A549 (cell line): Measurements from ENCODE around the gene OR6K6. TPM values are rescaled to one million over a fixed set of nuclear protein-coding genes. Genes with fewer than 3 reads are reported as not detected.

Source experiments
- ATAC-seq, 2 experiments: fragments of 200-7000 bp in 1 of 2; fragments of >200 bp in 1 of 2; cut with Nextera tagmentation in 1 of 2; cut with Tn5 transposase in 1 of 2; 3 replicates each; pipeline versions ENCODE4 v1.8.0 to v1.9.1; 2018 to 2020; ENCODE audit warnings: mild to moderate bottlenecking in 1 of 2, moderate library complexity in 1 of 2
- CTCF ChIA-PET: fragments of 300-600 bp; sonication (Branson Sonifier 250); formaldehyde crosslinking; extraction: SDS; loops from one replicate; lab custom pipeline; 2021; ENCODE audit warnings: antibody characterized with exemption, inconsistent platforms; lab: Yijun Ruan, JAX
- POLR2A ChIA-PET: fragments of 350-600 bp; formaldehyde crosslinking; extraction: SDS; loops from one replicate; lab custom pipeline; 2021; ENCODE audit warnings: antibody characterized with exemption, inconsistent platforms; lab: Yijun Ruan, JAX
- DNase-seq, 2 experiments: peaks; one replicate each; pipeline versions ENCODE4 v3.0.0 to v3.0.0-alpha.2; 2011 to 2016; ENCODE audit warnings: low read depth in 1 of 2, low spot score in 1 of 2
- FAIRE-seq: peaks from 2 replicates; lab custom pipeline; 2011; peaks lifted over from hg19 to GRCh38; lab: Jason Lieb, UNC
- H3K27ac ChIP-seq, 2 experiments: fragments of >200 bp; sonication (Bioruptor Twin); formaldehyde crosslinking; 3 replicates each; pipeline ENCODE4 v1.5.1; 2016 to 2017
- H3K4me1 ChIP-seq: fragments of >200 bp; sonication (Bioruptor Twin); formaldehyde crosslinking; 3 replicates; pipeline ENCODE4 v1.6.1; 2016
- H3K4me2 ChIP-seq: fragments of >200 bp; sonication (Bioruptor Twin); formaldehyde crosslinking; 3 replicates; pipeline ENCODE4 v1.6.1; 2016
- H3K4me3 ChIP-seq: fragments of >200 bp; sonication (Bioruptor Twin); formaldehyde crosslinking; 3 replicates; pipeline ENCODE4 v1.5.1; 2016
- H3K9me3 ChIP-seq: fragments of >200 bp; sonication (Bioruptor Twin); formaldehyde crosslinking; 3 replicates; pipeline ENCODE4 v1.6.1; 2016
- CBX2 ChIP-seq: fragments of 200-600 bp; sonication (generic); IDR thresholded peaks from 2 replicates; pipeline ENCODE4 v1.6.1; 2016; ENCODE audit warnings: low read depth, mild to moderate bottlenecking, borderline replicate concordance
- CEBPB ChIP-seq, 2 experiments: fragments of >200 bp in 1 of 2; sonication (Bioruptor Twin) in 1 of 2; formaldehyde crosslinking in 1 of 2; IDR thresholded peaks; 2 replicates each; pipeline ENCODE4 v1.6.1; 2012 to 2016
- CHD2 ChIP-seq: fragments of 150-350 bp; IDR thresholded peaks from 2 replicates; pipeline ENCODE4 v1.6.1; 2014; ENCODE audit warnings: low read length; ENCODE audit not compliant: partially characterized antibody
- CHD4 ChIP-seq: fragments of 200-600 bp; sonication (generic); IDR thresholded peaks from 2 replicates; pipeline ENCODE4 v1.6.1; 2016; ENCODE audit warnings: antibody characterized with exemption, mild to moderate bottlenecking, borderline replicate concordance
- FOSL2 ChIP-seq, 2 experiments: fragments of 450-650 bp in 1 of 2; fragments of >200 bp in 1 of 2; sonication (Bioruptor Twin) in 1 of 2; formaldehyde crosslinking; IDR thresholded peaks; 2 replicates each; pipeline versions ENCODE4 v1.5.0 to v1.6.1; 2016 to 2020; ENCODE audit warnings: mild to moderate bottlenecking in 1 of 2, moderate library complexity in 1 of 2
- HEYL ChIP-seq: fragments of 250-450 bp; sonication (Bioruptor Pico); IDR thresholded peaks from 2 replicates; pipeline ENCODE4 v1.8.0; 2021; ENCODE audit warnings: mild to moderate bottlenecking, moderate library complexity
- JUNB ChIP-seq: fragments of >200 bp; sonication (Bioruptor Twin); formaldehyde crosslinking; IDR thresholded peaks from 2 replicates; pipeline ENCODE4 v1.6.1; 2016
- KDM1A ChIP-seq: fragments of 200-600 bp; sonication (generic); IDR thresholded peaks from 2 replicates; pipeline ENCODE4 v1.6.1; 2016; ENCODE audit warnings: low read depth, mild to moderate bottlenecking
- KDM5A ChIP-seq: fragments of 200-600 bp; sonication (generic); IDR thresholded peaks from 2 replicates; pipeline ENCODE4 v1.6.1; 2016; ENCODE audit warnings: antibody characterized with exemption, mild to moderate bottlenecking
- MAZ ChIP-seq: fragments of 150-350 bp; IDR thresholded peaks from 2 replicates; pipeline ENCODE4 v1.6.1; 2014; ENCODE audit warnings: antibody characterized with exemption, low read depth, low read length, borderline replicate concordance
- NFE2L2 ChIP-seq: fragments of 150-350 bp; conservative IDR thresholded peaks from 2 replicates; pipeline ENCODE4 v1.6.1; 2014; ENCODE audit warnings: low read length
- NPAS2 ChIP-seq: fragments of 250-450 bp; sonication (Bioruptor Pico); IDR thresholded peaks from 2 replicates; pipeline ENCODE4 v1.8.0; 2022; ENCODE audit warnings: mild to moderate bottlenecking, moderate library complexity, borderline replicate concordance
- RAD21 ChIP-seq, 2 experiments: fragments of >200 bp in 1 of 2; sonication (Bioruptor Twin) in 1 of 2; formaldehyde crosslinking in 1 of 2; IDR thresholded peaks in 1 of 2; conservative IDR thresholded peaks in 1 of 2; 2 replicates in 1 of 2; 3 replicates in 1 of 2; pipeline ENCODE4 v1.6.1; 2012 to 2018; ENCODE audit warnings: inconsistent platforms in 1 of 2
- RCOR1 ChIP-seq: fragments of 150-350 bp; IDR thresholded peaks from 2 replicates; pipeline ENCODE4 v1.6.1; 2014; ENCODE audit warnings: antibody characterized with exemption, low read length, low read depth
- RFX5 ChIP-seq: fragments of 450-650 bp; IDR thresholded peaks from 2 replicates; pipeline ENCODE4 v1.7.1; 2014; ENCODE audit warnings: antibody characterized with exemption, mild to moderate bottlenecking, moderate library complexity
- RNF2 ChIP-seq: fragments of 200-600 bp; sonication (generic); IDR thresholded peaks from 2 replicates; pipeline ENCODE4 v1.6.1; 2016; ENCODE audit warnings: low read depth, mild to moderate bottlenecking, antibody characterized with exemption, moderate library complexity, borderline replicate concordance
- SMC3 ChIP-seq: fragments of >200 bp; sonication (Bioruptor Twin); formaldehyde crosslinking; IDR thresholded peaks from 3 replicates; pipeline ENCODE4 v1.6.1; 2018; ENCODE audit warnings: inconsistent platforms
- TFCP2L1 ChIP-seq: fragments of 250-450 bp; sonication (Bioruptor Pico); IDR thresholded peaks from 2 replicates; pipeline ENCODE4 v1.5.0; 2021; ENCODE audit warnings: mild to moderate bottlenecking
- TP53 ChIP-seq: fragments of 250-450 bp; sonication (Bioruptor Pico); IDR thresholded peaks from 2 replicates; pipeline ENCODE4 v1.5.0; 2021; ENCODE audit warnings: mild to moderate bottlenecking, moderate library complexity
- ZC3H11A ChIP-seq: fragments of 450-650 bp; IDR thresholded peaks from 2 replicates; pipeline ENCODE4 v1.6.1; 2014; ENCODE audit warnings: antibody characterized with exemption, mild to moderate bottlenecking
- ZFP36 ChIP-seq: fragments of 450-650 bp; IDR thresholded peaks from 2 replicates; pipeline ENCODE4 v1.6.1; 2014; ENCODE audit warnings: borderline replicate concordance; ENCODE audit not compliant: partially characterized antibody
- WGBS: methylation state at CpG from one replicate; pipeline ENCODE4 v1.1.6; 2017; ENCODE audit errors: missing lambda C conversion rate; 5-methylcytosine and 5-hydroxymethylcytosine counted together
- polyA plus RNA-seq, 4 experiments: library from polyadenylated mRNA; depleted of rRNA in 3 of 4; stranded (reverse); fragments of >200 nt; fragmentation: RNase III in 1 of 4; extraction: RNeasy Plus Mini Kit Qiagen cat#74134 plus additional on column Dnase treatment in 1 of 4; gene quantifications; 2 replicates in 3 of 4; 3 replicates in 1 of 4; pipeline ENCODE4 v1.2.3, GENCODE V29; 2011 to 2017
- TF ChIP-seq, protein P1 (sequence below): fragments of >200 bp; sonication (Bioruptor Twin); formaldehyde crosslinking; IDR thresholded peaks from 2 replicates; pipeline ENCODE4 v1.6.1; 2016
- TF ChIP-seq, protein P2 (sequence below): fragments of 250-450 bp; sonication (Bioruptor Pico); IDR thresholded peaks from 2 replicates; pipeline ENCODE4 v1.5.0; 2021; ENCODE audit warnings: mild to moderate bottlenecking, moderate library complexity, borderline replicate concordance
- TF ChIP-seq, protein P3 (sequence below): IDR thresholded peaks from 2 replicates; pipeline ENCODE4 v1.6.1; 2012; ENCODE audit warnings: low read depth, borderline replicate concordance
- TF ChIP-seq, protein P4 (sequence below): fragments of >200 bp; sonication (Bioruptor Twin); formaldehyde crosslinking; IDR thresholded peaks from 3 replicates; pipeline ENCODE4 v1.5.1; 2016
- TF ChIP-seq, protein P5 (sequence below): fragments of 250-450 bp; sonication (Bioruptor Pico); IDR thresholded peaks from 2 replicates; pipeline ENCODE4 v1.5.0; 2020; ENCODE audit warnings: low read depth, mild to moderate bottlenecking, moderate library complexity
- TF ChIP-seq, protein P6 (sequence below): fragments of 200-600 bp; sonication (generic); IDR thresholded peaks from 2 replicates; pipeline ENCODE4 v1.6.1; 2016; ENCODE audit warnings: antibody characterized with exemption, mild to moderate bottlenecking, moderate library complexity

Gene OR6K6
- polyA plus RNA-seq, 2 of the 4 experiments (the other 2 are of a cell fraction), result not detected

DNA sequence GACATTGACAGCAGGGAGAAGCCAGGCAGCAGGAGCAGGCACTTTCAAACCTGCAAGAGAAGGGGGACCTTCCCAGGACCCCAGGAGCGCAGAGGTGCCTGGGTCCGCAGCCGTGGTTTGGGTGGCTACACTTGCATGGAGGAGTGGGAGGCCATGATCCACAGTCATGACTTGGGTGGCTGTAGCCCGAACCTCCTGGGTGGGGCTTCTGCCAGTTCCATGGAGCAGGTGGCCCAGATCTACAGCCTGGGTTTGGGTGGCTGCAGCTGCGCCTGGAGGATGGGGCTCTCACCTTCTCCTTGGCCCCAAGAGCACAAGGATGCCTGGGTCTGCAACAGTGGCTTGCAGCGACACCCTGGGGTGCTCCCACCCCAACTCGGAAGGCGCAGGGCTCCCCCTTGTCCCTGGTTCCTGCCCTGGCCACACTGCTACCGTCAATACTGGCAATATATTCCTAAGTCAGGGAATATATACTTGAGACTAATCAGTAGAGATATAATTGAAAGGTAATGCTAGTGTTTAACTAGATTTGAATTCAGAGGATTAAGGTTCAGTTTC, 2.3 kb upstream of the OR6K6 start:
- ChIA-PET POLR2A (no interaction called here), CTCF (no interaction called here)
- Histone ChIP-seq H3K27ac (no peak overlapping the region), H3K4me2 (no peak overlapping the region), H3K9me3 (no peaks in the 10 kb centered on the region), H3K4me3 (no peak overlapping the region), H3K4me1 (no peaks in the 10 kb centered on the region)
- TF ChIP-seq, protein P1, sequence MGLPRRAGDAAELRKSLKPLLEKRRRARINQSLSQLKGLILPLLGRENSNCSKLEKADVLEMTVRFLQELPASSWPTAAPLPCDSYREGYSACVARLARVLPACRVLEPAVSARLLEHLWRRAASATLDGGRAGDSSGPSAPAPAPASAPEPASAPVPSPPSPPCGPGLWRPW, result no peak
- TF ChIP-seq RAD21 (conservative IDR thresholded peaks at IDR 0.05 in 1 of 2, IDR thresholded peaks at IDR 0.05 in 1 of 2) (no peak), CBX2 (no peak), KDM1A (no peak), TP53 (CRISPR knock-in tag) (no peak), HEYL (CRISPR knock-in tag) (no peak), JUNB (no peak), SMC3 (no peak), TFCP2L1 (CRISPR knock-in tag) (no peak), NPAS2 (no peak), CEBPB (IDR thresholded peaks at IDR 0.05) (no peak), ZFP36 (no peak)
- TF ChIP-seq, protein P2, sequence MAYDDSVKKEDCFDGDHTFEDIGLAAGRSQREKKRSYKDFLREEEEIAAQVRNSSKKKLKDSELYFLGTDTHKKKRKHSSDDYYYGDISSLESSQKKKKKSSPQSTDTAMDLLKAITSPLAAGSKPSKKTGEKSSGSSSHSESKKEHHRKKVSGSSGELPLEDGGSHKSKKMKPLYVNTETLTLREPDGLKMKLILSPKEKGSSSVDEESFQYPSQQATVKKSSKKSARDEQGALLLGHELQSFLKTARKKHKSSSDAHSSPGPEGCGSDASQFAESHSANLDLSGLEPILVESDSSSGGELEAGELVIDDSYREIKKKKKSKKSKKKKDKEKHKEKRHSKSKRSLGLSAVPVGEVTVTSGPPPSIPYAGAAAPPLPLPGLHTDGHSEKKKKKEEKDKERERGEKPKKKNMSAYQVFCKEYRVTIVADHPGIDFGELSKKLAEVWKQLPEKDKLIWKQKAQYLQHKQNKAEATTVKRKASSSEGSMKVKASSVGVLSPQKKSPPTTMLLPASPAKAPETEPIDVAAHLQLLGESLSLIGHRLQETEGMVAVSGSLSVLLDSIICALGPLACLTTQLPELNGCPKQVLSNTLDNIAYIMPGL, result no peak
- TF ChIP-seq, protein P3, sequence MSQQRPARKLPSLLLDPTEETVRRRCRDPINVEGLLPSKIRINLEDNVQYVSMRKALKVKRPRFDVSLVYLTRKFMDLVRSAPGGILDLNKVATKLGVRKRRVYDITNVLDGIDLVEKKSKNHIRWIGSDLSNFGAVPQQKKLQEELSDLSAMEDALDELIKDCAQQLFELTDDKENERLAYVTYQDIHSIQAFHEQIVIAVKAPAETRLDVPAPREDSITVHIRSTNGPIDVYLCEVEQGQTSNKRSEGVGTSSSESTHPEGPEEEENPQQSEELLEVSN, result no peak
- TF ChIP-seq, protein P4, sequence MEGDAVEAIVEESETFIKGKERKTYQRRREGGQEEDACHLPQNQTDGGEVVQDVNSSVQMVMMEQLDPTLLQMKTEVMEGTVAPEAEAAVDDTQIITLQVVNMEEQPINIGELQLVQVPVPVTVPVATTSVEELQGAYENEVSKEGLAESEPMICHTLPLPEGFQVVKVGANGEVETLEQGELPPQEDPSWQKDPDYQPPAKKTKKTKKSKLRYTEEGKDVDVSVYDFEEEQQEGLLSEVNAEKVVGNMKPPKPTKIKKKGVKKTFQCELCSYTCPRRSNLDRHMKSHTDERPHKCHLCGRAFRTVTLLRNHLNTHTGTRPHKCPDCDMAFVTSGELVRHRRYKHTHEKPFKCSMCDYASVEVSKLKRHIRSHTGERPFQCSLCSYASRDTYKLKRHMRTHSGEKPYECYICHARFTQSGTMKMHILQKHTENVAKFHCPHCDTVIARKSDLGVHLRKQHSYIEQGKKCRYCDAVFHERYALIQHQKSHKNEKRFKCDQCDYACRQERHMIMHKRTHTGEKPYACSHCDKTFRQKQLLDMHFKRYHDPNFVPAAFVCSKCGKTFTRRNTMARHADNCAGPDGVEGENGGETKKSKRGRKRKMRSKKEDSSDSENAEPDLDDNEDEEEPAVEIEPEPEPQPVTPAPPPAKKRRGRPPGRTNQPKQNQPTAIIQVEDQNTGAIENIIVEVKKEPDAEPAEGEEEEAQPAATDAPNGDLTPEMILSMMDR, result no peak
- TF ChIP-seq, protein P5, sequence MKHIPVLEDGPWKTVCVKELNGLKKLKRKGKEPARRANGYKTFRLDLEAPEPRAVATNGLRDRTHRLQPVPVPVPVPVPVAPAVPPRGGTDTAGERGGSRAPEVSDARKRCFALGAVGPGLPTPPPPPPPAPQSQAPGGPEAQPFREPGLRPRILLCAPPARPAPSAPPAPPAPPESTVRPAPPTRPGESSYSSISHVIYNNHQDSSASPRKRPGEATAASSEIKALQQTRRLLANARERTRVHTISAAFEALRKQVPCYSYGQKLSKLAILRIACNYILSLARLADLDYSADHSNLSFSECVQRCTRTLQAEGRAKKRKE (CRISPR knock-in tag), result no peak
- DNase-seq (no peak), FAIRE-seq (no peak), ATAC-seq (no peak)
- WGBS, result 11% methylated on average over 5 of the region's 9 CpGs

DNA sequence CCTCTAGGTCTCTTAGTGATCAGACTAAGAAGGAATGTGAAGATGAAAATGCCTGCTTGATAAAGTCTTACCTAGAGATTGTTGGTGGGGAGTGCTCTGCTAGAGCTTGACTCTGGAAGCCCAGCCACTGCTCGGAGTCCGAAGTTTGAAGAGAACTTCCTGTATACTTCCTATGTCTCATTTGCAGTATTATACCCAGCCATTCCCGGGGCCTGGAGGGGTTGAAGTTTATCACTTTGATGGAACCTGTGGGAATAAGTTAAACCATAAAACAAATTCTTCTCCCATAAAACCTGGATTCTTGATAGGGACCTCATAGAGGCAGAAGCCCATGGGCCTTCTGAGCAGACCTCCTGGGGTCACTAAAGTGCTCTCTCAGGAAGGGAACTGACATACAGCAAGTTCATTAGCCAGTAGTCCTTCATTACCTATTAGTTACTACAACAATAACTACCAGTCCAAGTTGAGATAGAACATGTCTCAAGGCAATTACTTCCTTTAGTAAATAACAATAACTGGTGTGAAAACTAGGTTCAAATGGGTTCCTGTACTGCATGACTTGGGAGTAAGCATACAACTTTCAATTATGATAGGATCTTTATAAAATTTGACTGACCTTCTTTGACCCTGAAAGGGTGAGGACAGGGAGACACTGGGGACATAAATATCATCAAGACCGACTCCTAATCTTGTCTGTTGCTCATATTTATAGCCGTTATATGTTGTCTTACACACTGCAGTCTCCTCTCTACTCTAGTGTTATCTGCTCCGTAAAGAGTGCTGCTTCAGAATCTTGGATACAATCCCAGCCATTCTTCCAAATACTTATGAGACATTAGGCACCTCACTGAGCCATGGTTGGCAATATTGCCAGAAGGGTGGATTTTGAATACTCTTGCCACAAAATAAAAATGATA, 17.7 kb downstream of the OR6K6 start, which contains the start of gene OR6N1:
Gene OR6N1 (minus strand): TSS at position 246 of the 917 bp plus-strand sequence. CDS start 5,513 bp downstream, outside the sequence.
- CTCF ChIA-PET, result no interaction called here
- no peak for ATAC-seq
- H3K4me1 ChIP-seq, result no peaks in the 10 kb centered on the region
- no peak within 1 kb of the TSS for H3K27ac ChIP-seq
- no peak for DNase-seq
- H3K9me3 ChIP-seq, result no peaks in the 10 kb centered on the region
- WGBS, result 6% methylated on average over 6 of the region's 6 CpGs
- FAIRE-seq, result no peak
- POLR2A ChIA-PET, result no interaction called here
- no peak within 1 kb of the TSS for H3K4me2 ChIP-seq
- no peak within 1 kb of the TSS for H3K4me3 ChIP-seq
- TF ChIP-seq, protein P6, sequence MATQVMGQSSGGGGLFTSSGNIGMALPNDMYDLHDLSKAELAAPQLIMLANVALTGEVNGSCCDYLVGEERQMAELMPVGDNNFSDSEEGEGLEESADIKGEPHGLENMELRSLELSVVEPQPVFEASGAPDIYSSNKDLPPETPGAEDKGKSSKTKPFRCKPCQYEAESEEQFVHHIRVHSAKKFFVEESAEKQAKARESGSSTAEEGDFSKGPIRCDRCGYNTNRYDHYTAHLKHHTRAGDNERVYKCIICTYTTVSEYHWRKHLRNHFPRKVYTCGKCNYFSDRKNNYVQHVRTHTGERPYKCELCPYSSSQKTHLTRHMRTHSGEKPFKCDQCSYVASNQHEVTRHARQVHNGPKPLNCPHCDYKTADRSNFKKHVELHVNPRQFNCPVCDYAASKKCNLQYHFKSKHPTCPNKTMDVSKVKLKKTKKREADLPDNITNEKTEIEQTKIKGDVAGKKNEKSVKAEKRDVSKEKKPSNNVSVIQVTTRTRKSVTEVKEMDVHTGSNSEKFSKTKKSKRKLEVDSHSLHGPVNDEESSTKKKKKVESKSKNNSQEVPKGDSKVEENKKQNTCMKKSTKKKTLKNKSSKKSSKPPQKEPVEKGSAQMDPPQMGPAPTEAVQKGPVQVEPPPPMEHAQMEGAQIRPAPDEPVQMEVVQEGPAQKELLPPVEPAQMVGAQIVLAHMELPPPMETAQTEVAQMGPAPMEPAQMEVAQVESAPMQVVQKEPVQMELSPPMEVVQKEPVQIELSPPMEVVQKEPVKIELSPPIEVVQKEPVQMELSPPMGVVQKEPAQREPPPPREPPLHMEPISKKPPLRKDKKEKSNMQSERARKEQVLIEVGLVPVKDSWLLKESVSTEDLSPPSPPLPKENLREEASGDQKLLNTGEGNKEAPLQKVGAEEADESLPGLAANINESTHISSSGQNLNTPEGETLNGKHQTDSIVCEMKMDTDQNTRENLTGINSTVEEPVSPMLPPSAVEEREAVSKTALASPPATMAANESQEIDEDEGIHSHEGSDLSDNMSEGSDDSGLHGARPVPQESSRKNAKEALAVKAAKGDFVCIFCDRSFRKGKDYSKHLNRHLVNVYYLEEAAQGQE, result no peak
- TF ChIP-seq ZFP36 (no peak), MAZ (no peak), FOSL2 (IDR thresholded peaks at IDR 0.05) (no peak), FOSL2 (CRISPR knock-in tag; IDR thresholded peaks at IDR 0.05) (no peak), ZC3H11A (no peak), RCOR1 (no peak), RFX5 (no peak), CHD2 (no peak), CHD4 (no peak), KDM5A (no peak), NFE2L2 (no peak), RNF2 (no peak)
